ENCODE data around the gene EZH1.
A peak's percentile ranks its signal among the peaks of the same experiment; 100 is the strongest.

The EZH1 gene

GRCh38 chr17:42744806-42745617 lies at the start of gene EZH1:
EZH1 (minus strand) TSS chr17:42745040; CDS start chr17:42728941, 16,099 bp downstream.
- peak; percentile 80 for DNase-seq

GRCh38 chr17:42792545-42792944 lies 47.7 kb upstream of the EZH1 start:
- DNase-seq: no peak

GRCh38 chr17:42791948-42792347 lies 47.1 kb upstream of the EZH1 start:
- no peak for DNase-seq

- DNase-seq: no peak
Measured at GRCh38 chr17:42787266-42787665, 42.4 kb upstream of the EZH1 start.

- DNase-seq: no peak
Measured at GRCh38 chr17:42784811-42785592, 40.2 kb upstream of the EZH1 start.

- DNase-seq: no peak
Measured at GRCh38 chr17:42784409-42784808, 39.6 kb upstream of the EZH1 start.

- no peak for DNase-seq
Measured at GRCh38 chr17:42783791-42784138, 38.9 kb upstream of the EZH1 start.

- no peak for DNase-seq
Measured at GRCh38 chr17:42783062-42783790, 38.4 kb upstream of the EZH1 start.

GRCh38 chr17:42782166-42783061 lies 37.6 kb upstream of the EZH1 start:
- DNase-seq: no peak

GRCh38 chr17:42781639-42782165 lies 36.9 kb upstream of the EZH1 start:
- DNase-seq: no peak

- no peak for DNase-seq
Measured at GRCh38 chr17:42780851-42781638, 36.2 kb upstream of the EZH1 start.

- no peak for DNase-seq
Measured at GRCh38 chr17:42779936-42780850, 35.4 kb upstream of the EZH1 start, which contains the start of gene WNK4. WNK4 (plus strand) TSS chr17:42780610; CDS start chr17:42780699, 89 bp downstream.

GRCh38 chr17:42779304-42779935 lies 34.6 kb upstream of the EZH1 start:
- no peak for DNase-seq

- DNase-seq: no peak
Measured at GRCh38 chr17:42778570-42778969, 33.7 kb upstream of the EZH1 start.

- DNase-seq: no peak
Measured at GRCh38 chr17:42775534-42776098, 30.8 kb upstream of the EZH1 start.

GRCh38 chr17:42774066-42774745 lies 29.4 kb upstream of the EZH1 start:
- no peak for DNase-seq

GRCh38 chr17:42773290-42774035 lies 28.6 kb upstream of the EZH1 start, which contains the start of gene VPS25:
VPS25 (plus strand) TSS chr17:42773449; CDS start chr17:42773476, 27 bp downstream.
- peak; percentile 30 for DNase-seq

GRCh38 chr17:42772945-42773289 lies 28.1 kb upstream of the EZH1 start:
- no peak for DNase-seq

Data from NCI-H748 treated with DMSO at 0.1 percent for 48 hours (cell line).